ENCODE measurements around the gene TCF19.
"Not testable (repeated sequence)": the region's sequence is repeated elsewhere in the genome, so short reads cannot be mapped to it uniquely, and the experiment has no call there.

The TCF19 gene

GRCh38 chr6:31162463-31163165 lies 4.2 kb downstream of the TCF19 start:
- no peak for DNase-seq (ENCODE audit: low read depth)

- DNase-seq (ENCODE audit: low read depth): no peak
These were observed 5.5 kb downstream of the TCF19 start for GRCh38 chr6:31163922-31164321.

GRCh38 chr6:31164475-31165063 lies 6.2 kb downstream of the TCF19 start:
- not testable (repeated sequence) for DNase-seq (ENCODE audit: low read depth)

GRCh38 chr6:31165064-31165832 lies 6.9 kb downstream of the TCF19 start:
- DNase-seq (ENCODE audit: low read depth): not testable (repeated sequence)

GRCh38 chr6:31165986-31166385 lies 7.6 kb downstream of the TCF19 start:
- DNase-seq (ENCODE audit: low read depth): no peak

- no peak for DNase-seq (ENCODE audit: low read depth)
These were observed 10.2 kb downstream of the TCF19 start for GRCh38 chr6:31168606-31169005.

- no peak for DNase-seq (ENCODE audit: low read depth)
These were observed 10.9 kb downstream of the TCF19 start for GRCh38 chr6:31169123-31169857.

GRCh38 chr6:31169858-31170599 lies 11.6 kb downstream of the TCF19 start:
- not testable (repeated sequence) for DNase-seq (ENCODE audit: low read depth)

GRCh38 chr6:31170600-31170881 lies 12.2 kb downstream of the TCF19 start, which contains the start of gene POU5F1:
Gene POU5F1, minus strand, starts transcription at chr6:31170682. Its CDS starts 62 bp downstream, at chr6:31170620.
- DNase-seq (ENCODE audit: low read depth): no peak

GRCh38 chr6:31170987-31171671 lies 12.7 kb downstream of the TCF19 start:
- DNase-seq (ENCODE audit: low read depth): no peak

GRCh38 chr6:31171931-31172905 lies 13.8 kb downstream of the TCF19 start:
- no peak for DNase-seq (ENCODE audit: low read depth)

GRCh38 chr6:31172973-31173384 lies 14.6 kb downstream of the TCF19 start:
- no peak for DNase-seq (ENCODE audit: low read depth)

- DNase-seq (ENCODE audit: low read depth): no peak
These were observed 15.0 kb downstream of the TCF19 start for GRCh38 chr6:31173406-31173805.

- DNase-seq (ENCODE audit: low read depth): no peak
These were observed 16.0 kb downstream of the TCF19 start for GRCh38 chr6:31174378-31174777.

GRCh38 chr6:31175971-31176370 lies 17.6 kb downstream of the TCF19 start:
- DNase-seq (ENCODE audit: low read depth): no peak

- DNase-seq (ENCODE audit: low read depth): no peak
These were observed 20.0 kb downstream of the TCF19 start for GRCh38 chr6:31178143-31179041.

- DNase-seq (ENCODE audit: low read depth): no peak
These were observed 20.6 kb downstream of the TCF19 start for GRCh38 chr6:31179042-31179386.

- DNase-seq (ENCODE audit: low read depth): no peak
These were observed 21.5 kb downstream of the TCF19 start for GRCh38 chr6:31179896-31180295.

GRCh38 chr6:31180500-31180899 lies 22.1 kb downstream of the TCF19 start:
- no peak for DNase-seq (ENCODE audit: low read depth)
